H1 (cell line): Measurements from ENCODE around the gene SEZ6. TPM values are rescaled to one million over a fixed set of nuclear protein-coding genes. Genes with fewer than 3 reads are reported as not detected.

Experiments used
- CTCF ChIA-PET: fragments of 300-600 bp; sonication (Branson Sonifier 250); formaldehyde crosslinking; loops from one replicate; lab custom pipeline; 2021; ENCODE audit not compliant: partially characterized antibody; lab: Charles Lee
- POLR2A ChIA-PET: fragments of 300-600 bp; sonication (Branson Sonifier 250); formaldehyde crosslinking; loops from one replicate; lab custom pipeline; 2021; ENCODE audit warnings: inconsistent platforms; ENCODE audit not compliant: partially characterized antibody; lab: Charles Lee
- DNase-seq, 2 experiments: peaks; one replicate each; pipeline versions ENCODE4 v3.0.0 to v3.0.0-alpha.2; 2010 to 2022; ENCODE audit warnings: low spot score in 2 of 2, low read depth in 1 of 2, mixed read lengths in 1 of 2
- FAIRE-seq: peaks from 2 replicates; lab custom pipeline; 2011; peaks lifted over from hg19 to GRCh38; lab: Jason Lieb, UNC
- H2AFZ ChIP-seq: 2 replicates; pipeline ENCODE4 v1.8.1; 2012; ENCODE audit warnings: low read length, inconsistent platforms
- H2AK5ac ChIP-seq: 2 replicates; pipeline ENCODE4 v1.6.1; 2013; ENCODE audit warnings: low read depth, low read length
- H2BK120ac ChIP-seq: replicated peaks from 2 replicates; pipeline ENCODE3; 2013; ENCODE audit warnings: low read depth, low read length, inconsistent platforms
- H2BK12ac ChIP-seq: 2 replicates; pipeline ENCODE4 v1.6.1; 2013; ENCODE audit warnings: low read depth, low read length
- H2BK15ac ChIP-seq: 2 replicates; pipeline ENCODE4 v1.6.1; 2013; ENCODE audit warnings: low read length
- H2BK20ac ChIP-seq: 2 replicates; pipeline ENCODE4 v1.6.1; 2013; ENCODE audit warnings: low read length
- H2BK5ac ChIP-seq: 2 replicates; pipeline ENCODE4 v1.6.1; 2013; ENCODE audit warnings: low read depth, low read length
- H3K14ac ChIP-seq: 2 replicates; pipeline ENCODE4 v1.6.1; 2013; ENCODE audit warnings: inconsistent platforms; ENCODE audit not compliant: insufficient read length
- H3K18ac ChIP-seq: 2 replicates; pipeline ENCODE4 v1.6.1; 2013; ENCODE audit warnings: low read length; ENCODE audit errors: extremely low read depth
- H3K23ac ChIP-seq: 2 replicates; pipeline ENCODE4 v1.6.1; 2013; ENCODE audit warnings: inconsistent platforms; ENCODE audit not compliant: insufficient read length
- H3K23me2 ChIP-seq: 2 replicates; pipeline ENCODE4 v1.6.1; 2013; ENCODE audit warnings: low read depth, low read length
- H3K27ac ChIP-seq: 2 replicates; pipeline ENCODE4 v1.6.1; 2011; ENCODE audit warnings: low read depth, low read length, inconsistent platforms
- H3K27me3 ChIP-seq, 4 experiments: replicated peaks in 1 of 4; 1 replicate in 1 of 4; 2 replicates in 3 of 4; pipeline versions ENCODE4 v1.6.1 to v1.8.1; 2011 to 2013; ENCODE audit warnings: low read length in 3 of 4, mild to moderate bottlenecking in 3 of 4, inconsistent platforms in 2 of 4, mixed read lengths in 2 of 4, moderate library complexity in 1 of 4; ENCODE audit not compliant: control insufficient read depth in 3 of 4, insufficient read depth in 3 of 4; ENCODE audit errors: extremely low read depth in 1 of 4
- H3K36me3 ChIP-seq, 4 experiments: 2 replicates each; pipeline versions ENCODE4 v1.6.1 to v1.8.1; 2011 to 2013; ENCODE audit warnings: mild to moderate bottlenecking in 4 of 4, low read length in 3 of 4, moderate library complexity in 2 of 4, control low read depth in 1 of 4, inconsistent platforms in 1 of 4; ENCODE audit not compliant: insufficient read depth in 4 of 4, control insufficient read depth in 2 of 4
- H3K4ac ChIP-seq: replicated peaks from 2 replicates; pipeline ENCODE3; 2013; ENCODE audit warnings: low read length, low read depth, mixed read lengths, inconsistent platforms; ENCODE audit not compliant: insufficient read length
- H3K4me1 ChIP-seq, 4 experiments: replicated peaks in 1 of 4; 1 replicate in 1 of 4; 2 replicates in 3 of 4; pipeline versions ENCODE4 v1.6.1 to v1.8.1; 2011 to 2013; ENCODE audit warnings: low read length in 3 of 4, inconsistent platforms in 2 of 4, mixed read lengths in 1 of 4; ENCODE audit not compliant: insufficient read depth in 4 of 4, control insufficient read depth in 3 of 4
- H3K4me2 ChIP-seq, 2 experiments: 2 replicates each; pipeline versions ENCODE4 v1.6.1 to v1.8.1; 2011 to 2013; ENCODE audit warnings: low read depth in 2 of 2, low read length in 2 of 2, control low read depth in 1 of 2, inconsistent platforms in 1 of 2, mild to moderate bottlenecking in 1 of 2; ENCODE audit not compliant: insufficient read depth in 1 of 2
- H3K4me3 ChIP-seq, 4 experiments: fragments of 200-600, 300-600 bp in 1 of 4; sonication (generic), shearing (Covaris generic), sonication (Bioruptor Twin) in 1 of 4; 2 replicates each; pipeline versions ENCODE4 v1.5.1 to v1.8.1; 2011 to 2016; ENCODE audit warnings: low read length in 4 of 4, low read depth in 3 of 4, control low read depth in 2 of 4, inconsistent platforms in 2 of 4, mild to moderate bottlenecking in 2 of 4, mixed read lengths in 1 of 4, moderate library complexity in 1 of 4; ENCODE audit not compliant: insufficient read depth in 2 of 4; ENCODE audit errors: extremely low read depth in 1 of 4
- H3K56ac ChIP-seq: replicated peaks from 2 replicates; pipeline ENCODE3; 2013; ENCODE audit warnings: low read depth, mild to moderate bottlenecking, mixed read lengths, low read length, inconsistent platforms; ENCODE audit not compliant: insufficient read length
- H3K79me1 ChIP-seq: 2 replicates; pipeline ENCODE4 v1.6.1; 2013; ENCODE audit warnings: low read depth, low read length, control low read depth
- H3K79me2 ChIP-seq, 2 experiments: 2 replicates each; pipeline versions ENCODE4 v1.6.1 to v1.8.1; 2012 to 2013; ENCODE audit warnings: low read length in 2 of 2, mild to moderate bottlenecking in 2 of 2, inconsistent platforms in 1 of 2; ENCODE audit not compliant: insufficient read depth in 2 of 2, control insufficient read depth in 1 of 2
- H3K9ac ChIP-seq, 4 experiments: replicated peaks in 1 of 4; 1 replicate in 1 of 4; 2 replicates in 3 of 4; pipeline versions ENCODE4 v1.6.1 to v1.8.1; 2011 to 2013; ENCODE audit warnings: low read depth in 3 of 4, low read length in 3 of 4, control low read depth in 2 of 4, mild to moderate bottlenecking in 2 of 4, moderate library complexity in 2 of 4, inconsistent platforms in 1 of 4; ENCODE audit errors: extremely low read depth in 1 of 4
- H3K9me3 ChIP-seq, 2 experiments: 2 replicates each; pipeline versions ENCODE4 v1.6.1 to v1.8.1; 2012 to 2013; ENCODE audit warnings: mild to moderate bottlenecking in 2 of 2, moderate library complexity in 2 of 2, control low read depth in 1 of 2, inconsistent platforms in 1 of 2, low read depth in 1 of 2, low read length in 1 of 2, mixed read lengths in 1 of 2; ENCODE audit not compliant: insufficient read depth in 2 of 2
- H4K20me1 ChIP-seq, 2 experiments: replicated peaks in 1 of 2; 2 replicates each; pipeline versions ENCODE3 to v1.8.1; 2011 to 2013; ENCODE audit warnings: inconsistent platforms in 2 of 2, low read length in 2 of 2, mild to moderate bottlenecking in 1 of 2; ENCODE audit not compliant: insufficient read depth in 2 of 2, control insufficient read depth in 1 of 2
- H4K5ac ChIP-seq: 2 replicates; pipeline ENCODE4 v1.6.1; 2013; ENCODE audit warnings: low read length, low read depth, mixed read lengths, inconsistent platforms; ENCODE audit not compliant: insufficient read length
- H4K8ac ChIP-seq: 2 replicates; pipeline ENCODE4 v1.8.0; 2013; ENCODE audit warnings: mild to moderate bottlenecking, moderate library complexity, low read length, inconsistent platforms; ENCODE audit not compliant: insufficient read depth; ENCODE audit errors: extremely low read depth
- H4K91ac ChIP-seq: replicated peaks from 2 replicates; pipeline ENCODE3; 2013; ENCODE audit warnings: low read length, mixed read lengths, inconsistent platforms; ENCODE audit not compliant: insufficient read length
- CHD1 ChIP-seq: IDR thresholded peaks from 2 replicates; pipeline ENCODE4 v1.6.1; 2012; ENCODE audit warnings: low read depth, low read length, improper control_type of control experiment
- HDAC2 ChIP-seq, 2 experiments: fragments of 300-600 bp in 1 of 2; sonication (generic) in 1 of 2; IDR thresholded peaks; 2 replicates each; pipeline ENCODE4 v1.6.1; 2011 to 2012; ENCODE audit warnings: low read depth in 2 of 2, low read length in 2 of 2, mild to moderate bottlenecking in 2 of 2, moderate library complexity in 2 of 2, borderline replicate concordance in 1 of 2, inconsistent platforms in 1 of 2
- KDM5A ChIP-seq: fragments of 200-600 bp; IDR thresholded peaks from 2 replicates; pipeline ENCODE4 v1.7.1; 2012; ENCODE audit warnings: mild to moderate bottlenecking, low read length, inconsistent platforms, mixed read lengths
- NRF1 ChIP-seq: IDR thresholded peaks from 2 replicates; pipeline ENCODE4 v1.6.1; 2011; ENCODE audit warnings: mild to moderate bottlenecking, low read depth, low read length, improper control_type of control experiment
- POU5F1 ChIP-seq: IDR thresholded peaks from 2 replicates; pipeline ENCODE4 v1.6.1; 2011; ENCODE audit warnings: low read depth, mild to moderate bottlenecking, low read length, moderate library complexity
- RBBP5 ChIP-seq: IDR thresholded peaks from 2 replicates; pipeline ENCODE4 v1.7.1; 2012; ENCODE audit warnings: low read depth, mild to moderate bottlenecking, inconsistent platforms, low read length, moderate library complexity, borderline replicate concordance
- RNF2 ChIP-seq: fragments of 200-900, 300-1000 bp; sonication (generic); IDR thresholded peaks from 2 replicates; pipeline ENCODE4 v1.7.1; 2016; ENCODE audit warnings: borderline replicate concordance, low read depth, mild to moderate bottlenecking, antibody characterized with exemption, low read length; ENCODE audit not compliant: poor library complexity, severe bottlenecking; ENCODE audit errors: missing control alignments
- SRF ChIP-seq: IDR thresholded peaks from 2 replicates; pipeline ENCODE4 v1.6.1; 2011; ENCODE audit warnings: mild to moderate bottlenecking, low read depth, low read length, moderate library complexity
- TCF12 ChIP-seq: IDR thresholded peaks from 2 replicates; pipeline ENCODE4 v1.6.1; 2011; ENCODE audit warnings: low read depth, mild to moderate bottlenecking, low read length
- TEAD4 ChIP-seq: IDR thresholded peaks from 2 replicates; pipeline ENCODE4 v1.6.1; 2012; ENCODE audit warnings: low read depth, low read length, inconsistent platforms, mixed read lengths
- USF2 ChIP-seq: IDR thresholded peaks from 2 replicates; pipeline ENCODE4 v1.6.1; 2011; ENCODE audit warnings: low read length, improper control_type of control experiment
- WGBS, 2 experiments: shearing (Covaris generic) in 1 of 2; methylation state at CpG; one replicate each; pipeline versions ENCODE4 v1.1.6 to v1.1.7; 2013 to 2015; ENCODE audit warnings: low lambda C conversion rate in 2 of 2, mixed read lengths in 2 of 2, inconsistent platforms in 1 of 2, low coverage in 1 of 2, missing lambda C conversion rate in 1 of 2; ENCODE audit not compliant: insufficient replicate concordance in 2 of 2, insufficient coverage in 1 of 2, insufficient read length in 1 of 2; ENCODE audit errors: extremely low coverage in 1 of 2, missing lambda C conversion rate in 1 of 2; 5-methylcytosine and 5-hydroxymethylcytosine counted together
- polyA plus RNA-seq, 7 experiments: library from polyadenylated mRNA; depleted of rRNA in 3 of 7; stranded (reverse) in 5 of 7; unstranded in 2 of 7; fragments of >200 nt in 5 of 7; fragments of 200-250 nt in 2 of 7; gene quantifications; 1 replicate in 5 of 7; 2 replicates in 1 of 7; 4 replicates in 1 of 7; pipeline versions ENCODE4 v1.2.1 to v1.2.3, GENCODE V29; 2011 to 2013; ENCODE audit warnings: missing spikeins in 2 of 7, mixed read lengths in 2 of 7
- total RNA-seq: library from RNA; stranded (reverse); fragmentation: NEBNext Ultra II Directional; extraction: Animal tissue kit (Norgen Biotek cat#: 25700); gene quantifications from 2 replicates; pipeline ENCODE4 v1.2.1, GENCODE V29; 2021

SEZ6 gene
- total and polyA plus RNA-seq, 2 of the 8 experiments (the other 6 are each of a cell fraction or from before 2014, with no cell fraction given), result 6.9 to 16.1 TPM

- H2BK20ac ChIP-seq, result peak overlapping the region; percentile 81; the same call in 1 of the 2 replicates
- H4K91ac ChIP-seq, result peak overlapping the region; percentile 29
- FAIRE-seq (no peak), DNase-seq (no peak)
- H2AK5ac ChIP-seq, result no peak overlapping the region; the same call in 1 of the 2 replicates
- H2BK5ac ChIP-seq, result peak overlapping the region; percentile 74; the same call in 1 of the 2 replicates
- H3K14ac ChIP-seq, result no peak overlapping the region
- 0 out of 4 replicates have a peak overlapping the region, but pooled peaks of 1 of the 2 experiments have one; percentile 9 for H3K4me2 ChIP-seq
- H2BK12ac ChIP-seq, result peak overlapping the region; percentile 52; the same call in 1 of the 2 replicates
- peak overlapping the region; percentile 50; the same call in 1 of the 2 replicates for H2BK15ac ChIP-seq
- no peaks in the 10 kb centered on the region for H3K79me1 ChIP-seq
- H2BK120ac ChIP-seq, result peak overlapping the region; percentile 19
- peak overlapping the region; percentile 41; the same call in 1 of the 2 replicates for H3K18ac ChIP-seq
- ChIA-PET CTCF (interaction anchor here (0.9 to 17.9 kb wide), 13 partner anchors 8 to 258 kb away, joined by 3 to 239 read pairs (median 5); no protein-coding TSS in a partner anchor), POLR2A (interaction anchor here (0.6 to 3.3 kb wide), 9 partner anchors 9 to 80 kb away, joined by 3 to 31 read pairs (median 3); partner anchors contain the start of gene PIPOX)
- H3K9ac ChIP-seq, result no peak overlapping the region
- H4K8ac ChIP-seq, result no peak overlapping the region
- peaks cover 3 to 12% (median 10%) of the 10 kb centered on the region in 4 experiments; a peak in 6 of 7 replicates for H3K27me3 ChIP-seq
- peaks cover 13 to 31% (median 21%) of the 10 kb centered on the region in 4 experiments for H3K4me1 ChIP-seq
- H3K36me3 ChIP-seq, result no peaks in the 10 kb centered on the region
- no peaks in the 10 kb centered on the region for H4K20me1 ChIP-seq
- no peaks in the 10 kb centered on the region for H3K9me3 ChIP-seq
- peaks cover 2% of the 10 kb centered on the region; the same call in 1 of the 2 replicates for H3K23me2 ChIP-seq
- no peak overlapping the region for H3K23ac ChIP-seq
- H3K27ac ChIP-seq, result no peak overlapping the region
- no peak overlapping the region for H3K4ac ChIP-seq
- no peak overlapping the region for H4K5ac ChIP-seq
- 62% methylated on average over 3 of the region's 3 CpGs; no CpG with 5 or more reads in 1 of the 2 experiments for WGBS, 2 experiments
- H3K4me3 ChIP-seq, result 0 out of 8 replicates have a peak overlapping the region, but pooled peaks of 1 of the 4 experiments have one; percentile 2
- H3K79me2 ChIP-seq, result no peaks in the 10 kb centered on the region
- no peak overlapping the region for H3K56ac ChIP-seq
- H2AFZ ChIP-seq, result no peak overlapping the region
- TF ChIP-seq TCF12 (no peak), TEAD4 (no peak), SRF (no peak), HDAC2 (IDR thresholded peaks at IDR 0.05; ENCODE audit: borderline replicate concordance in 1 of 2, low read depth in 2 of 2, low read length in 2 of 2) (no peak), USF2 (no peak), RBBP5 (no peak), POU5F1 (no peak), CHD1 (no peak), RNF2 (no peak), NRF1 (no peak), KDM5A (no peak)
Observed at GRCh38 chr17:29010129-29010528, 4.3 kb upstream of the SEZ6 start.
